Measurements from ENCODE around the gene ZNF276.
"Not testable (repeated sequence)": the region's sequence is repeated elsewhere in the genome, so short reads cannot be mapped to it uniquely, and the experiment has no call there.

The ZNF276 gene

GRCh38 chr16:89761304-89761922 is 40.1 kb downstream of the ZNF276 start:
- TF ChIP-seq CTCF (conservative IDR thresholded peaks at IDR 0.05; ENCODE audit: low read depth, low read length) = no peak
- no peak overlapping the region for H3K4me3 ChIP-seq (ENCODE audit: low read depth, low read length)
- DNase-seq (ENCODE audit: low read depth) = no peak

GRCh38 chr16:89764711-89765201 is 43.4 kb downstream of the ZNF276 start:
- no peak for TF ChIP-seq CTCF (conservative IDR thresholded peaks at IDR 0.05; ENCODE audit: low read depth, low read length)
- no peak overlapping the region for H3K4me3 ChIP-seq (ENCODE audit: low read depth, low read length)
- DNase-seq (ENCODE audit: low read depth) = peak; percentile 73

- DNase-seq (ENCODE audit: low read depth) = no peak
- H3K4me3 ChIP-seq (ENCODE audit: low read depth, low read length) = no peak overlapping the region
- no peak for TF ChIP-seq CTCF (conservative IDR thresholded peaks at IDR 0.05; ENCODE audit: low read depth, low read length)
Measured at GRCh38 chr16:89765292-89765830, 44.0 kb downstream of the ZNF276 start.

GRCh38 chr16:89770367-89770766 is 49.0 kb downstream of the ZNF276 start:
- no peak for DNase-seq (ENCODE audit: low read depth)
- TF ChIP-seq CTCF (conservative IDR thresholded peaks at IDR 0.05; ENCODE audit: low read depth, low read length) = no peak
- H3K4me3 ChIP-seq (ENCODE audit: low read depth, low read length) = no peak overlapping the region

- no peak for TF ChIP-seq CTCF (conservative IDR thresholded peaks at IDR 0.05; ENCODE audit: low read depth, low read length)
- no peak overlapping the region for H3K4me3 ChIP-seq (ENCODE audit: low read depth, low read length)
- no peak for DNase-seq (ENCODE audit: low read depth)
Measured at GRCh38 chr16:89775223-89775622, 53.9 kb downstream of the ZNF276 start.

GRCh38 chr16:89778211-89778610 is 56.9 kb downstream of the ZNF276 start:
- H3K4me3 ChIP-seq (ENCODE audit: low read depth, low read length); DNase-seq (ENCODE audit: low read depth): not testable (repeated sequence)

- H3K4me3 ChIP-seq (ENCODE audit: low read depth, low read length) = no peak overlapping the region
- TF ChIP-seq CTCF (conservative IDR thresholded peaks at IDR 0.05; ENCODE audit: low read depth, low read length) = no peak
- DNase-seq (ENCODE audit: low read depth) = no peak
Measured at GRCh38 chr16:89779231-89779908, 58.0 kb downstream of the ZNF276 start.

Data from choroid plexus epithelial cell (primary cell).